Activated CD8-positive, alpha-beta memory T cell treated with anti-CD3 and anti-CD28 coated beads for 24 hours (primary cell): ENCODE data around the gene CORO2A.
A peak's percentile ranks its signal among the peaks of the same experiment; 100 is the strongest.
"Not testable (repeated sequence)": the region's sequence is repeated elsewhere in the genome, so short reads cannot be mapped to it uniquely, and the experiment has no call there.

Experiments
- DNase-seq: peaks from one replicate; pipeline ENCODE4 v3.0.0-alpha.2; 2020

The CORO2A gene

GRCh38 chr9:98134702-98135557 is 57.5 kb downstream of the CORO2A start:
- DNase-seq = no peak

DNA sequence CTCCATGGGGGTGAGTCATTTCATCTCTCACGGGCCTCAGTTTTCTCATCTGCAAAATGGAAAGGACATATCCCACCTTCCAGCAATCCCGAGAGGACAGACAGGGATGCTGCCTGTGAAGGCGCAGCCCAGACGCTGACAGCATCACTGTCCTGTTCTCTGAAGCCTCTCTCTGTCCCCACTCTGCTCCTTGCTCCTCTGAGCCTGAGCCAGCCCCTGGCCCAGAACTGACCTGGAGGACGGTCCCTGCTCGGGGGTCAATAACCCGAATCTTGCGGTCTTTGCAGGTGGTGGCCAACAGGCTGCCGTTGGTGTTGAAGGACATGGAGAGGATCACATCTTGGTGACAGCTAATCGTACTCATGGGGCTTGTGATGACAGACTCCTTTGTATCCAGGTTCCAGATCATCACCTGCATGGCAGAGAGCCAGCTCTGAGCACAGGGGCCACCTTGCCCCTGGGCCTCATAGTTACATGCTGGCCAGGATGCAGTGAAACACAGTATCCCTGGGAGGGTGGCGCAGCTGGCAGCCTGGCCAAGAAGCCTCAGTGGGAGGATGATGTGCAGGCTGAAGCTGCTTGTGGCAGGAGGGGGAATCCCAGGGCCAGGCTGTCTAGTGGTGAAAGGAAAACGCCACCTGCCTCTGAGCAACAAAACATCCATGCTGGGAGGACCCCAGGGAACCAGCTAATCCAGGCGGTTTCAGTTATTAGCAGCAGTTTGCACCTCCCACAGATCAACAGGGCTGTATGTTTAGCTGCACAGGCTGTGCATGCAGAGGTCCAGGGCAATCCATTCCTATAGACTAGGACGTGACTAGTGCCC is 59.4 kb downstream of the CORO2A start:
- DNase-seq = no peak

GRCh38 chr9:98132158-98132557 is 60.3 kb downstream of the CORO2A start:
- DNase-seq = no peak

- no peak for DNase-seq
These were observed 61.7 kb downstream of the CORO2A start for GRCh38 chr9:98130576-98131228.

DNA sequence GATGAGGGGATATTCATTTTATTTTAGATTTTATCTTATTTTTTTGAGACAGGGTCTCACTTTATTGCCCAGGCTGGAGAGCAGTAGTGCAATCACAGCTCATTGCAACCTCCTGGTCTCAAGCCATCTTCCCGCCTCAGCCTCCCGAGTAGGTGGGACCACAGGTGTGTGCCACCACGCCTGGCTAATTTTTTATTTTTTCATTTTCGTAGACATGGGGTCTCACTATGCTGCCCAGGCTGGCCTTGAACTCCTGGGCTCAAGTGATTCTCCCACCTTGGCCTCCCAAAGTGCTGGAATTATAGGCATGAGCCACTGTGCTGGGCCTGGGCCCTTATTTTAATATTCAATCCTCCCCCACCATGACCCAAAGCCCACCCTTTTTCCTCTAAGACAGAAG is 62.4 kb downstream of the CORO2A start:
- DNase-seq = not testable (repeated sequence)

DNA sequence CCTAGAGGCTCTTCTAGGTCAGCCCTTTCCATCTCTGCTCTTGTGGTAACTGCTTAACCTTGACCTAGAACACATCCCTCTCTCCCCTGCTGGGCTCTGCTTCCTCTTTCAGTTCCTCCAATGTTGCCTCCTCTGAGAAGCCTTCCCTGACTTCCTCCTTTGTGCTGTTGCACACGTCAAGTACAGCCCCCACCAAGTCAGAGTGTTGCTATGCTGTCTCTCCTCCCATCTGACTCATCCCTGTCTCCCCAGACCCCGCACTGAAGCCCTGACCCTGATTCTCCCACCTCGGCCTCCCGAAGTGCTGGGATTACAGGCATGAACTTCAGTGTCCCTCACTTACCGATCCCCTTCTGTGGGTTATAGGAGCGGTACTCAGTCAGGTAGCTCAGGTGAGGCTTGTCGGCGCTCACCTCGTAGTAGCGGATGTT is 63.0 kb downstream of the CORO2A start:
- DNase-seq = no peak

- no peak for DNase-seq
These were observed 64.1 kb downstream of the CORO2A start for GRCh38 chr9:98128316-98128715.

- no peak for DNase-seq
These were observed 65.2 kb downstream of the CORO2A start for GRCh38 chr9:98127226-98127625.

- no peak for DNase-seq
These were observed 67.6 kb downstream of the CORO2A start for GRCh38 chr9:98124637-98125426.

DNA sequence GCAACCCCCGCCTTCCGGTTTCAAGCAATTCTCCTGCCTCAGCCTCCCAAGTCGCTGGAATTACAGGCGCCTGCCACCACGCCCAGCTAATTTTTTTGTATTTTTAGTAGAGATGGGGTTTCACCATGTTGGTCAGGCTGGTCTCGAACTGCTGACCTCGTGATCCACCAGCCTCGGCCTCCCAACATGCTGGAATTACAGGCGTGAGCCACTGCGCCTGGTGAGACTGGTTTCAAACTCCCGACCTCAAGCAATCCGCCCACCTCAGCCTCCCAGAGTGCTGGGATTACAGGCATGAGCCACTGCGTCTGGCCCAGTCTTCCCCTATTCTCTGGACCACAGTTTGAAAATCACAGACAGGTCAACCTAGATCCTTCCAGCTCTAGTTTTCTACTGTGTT is 68.3 kb downstream of the CORO2A start:
- not testable (repeated sequence) for DNase-seq

DNA sequence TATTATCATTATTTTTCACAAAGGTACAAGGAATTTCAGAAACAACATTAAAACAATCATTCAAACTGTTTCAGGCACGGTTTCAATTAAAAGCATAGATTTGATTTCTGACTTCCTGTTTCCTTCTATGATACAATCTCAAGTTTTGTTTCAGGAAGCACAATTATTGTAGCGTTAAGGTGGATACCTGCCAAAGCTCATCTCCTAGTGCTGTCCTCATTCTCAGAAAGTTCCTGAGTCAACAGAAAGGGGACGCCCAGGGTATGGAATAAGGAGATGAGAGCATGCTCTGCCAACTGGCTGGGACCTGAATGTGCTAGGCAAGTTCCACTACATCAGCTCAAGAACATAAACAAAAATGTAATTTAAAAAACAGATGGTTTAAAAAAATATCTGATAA is 71.4 kb downstream of the CORO2A start:
- DNase-seq = no peak

DNA sequence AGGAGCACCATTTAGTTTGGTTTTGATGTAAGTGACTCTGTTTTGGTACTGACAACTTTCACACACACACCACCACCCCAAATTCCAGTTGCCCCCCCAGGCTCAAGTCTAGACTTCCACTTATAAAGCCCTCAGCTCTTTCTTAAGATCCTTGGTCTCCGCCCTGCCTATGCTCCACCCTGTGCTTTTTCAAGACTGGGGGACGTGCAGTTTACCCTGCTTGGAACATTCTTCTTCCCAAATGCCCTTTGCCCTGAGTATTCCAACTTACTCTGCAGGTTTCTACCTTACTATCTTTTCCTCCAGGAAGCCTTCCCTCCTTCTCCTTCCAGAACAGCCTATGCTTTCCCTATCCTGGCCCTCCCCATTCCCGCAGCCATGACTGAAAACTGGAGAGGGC is 72.0 kb downstream of the CORO2A start:
- DNase-seq = no peak

GRCh38 chr9:98118640-98119601 is 73.5 kb downstream of the CORO2A start, which contains the start of gene TRIM14:
TRIM14 (minus strand) TSS chr9:98119222; CDS start chr9:98119188, 34 bp downstream.
- DNase-seq = peak; percentile 87

- DNase-seq = peak; percentile 76
These were observed 74.3 kb downstream of the CORO2A start for GRCh38 chr9:98117984-98118639.

GRCh38 chr9:98117097-98117496 is 75.3 kb downstream of the CORO2A start:
- DNase-seq = not testable (repeated sequence)

DNA sequence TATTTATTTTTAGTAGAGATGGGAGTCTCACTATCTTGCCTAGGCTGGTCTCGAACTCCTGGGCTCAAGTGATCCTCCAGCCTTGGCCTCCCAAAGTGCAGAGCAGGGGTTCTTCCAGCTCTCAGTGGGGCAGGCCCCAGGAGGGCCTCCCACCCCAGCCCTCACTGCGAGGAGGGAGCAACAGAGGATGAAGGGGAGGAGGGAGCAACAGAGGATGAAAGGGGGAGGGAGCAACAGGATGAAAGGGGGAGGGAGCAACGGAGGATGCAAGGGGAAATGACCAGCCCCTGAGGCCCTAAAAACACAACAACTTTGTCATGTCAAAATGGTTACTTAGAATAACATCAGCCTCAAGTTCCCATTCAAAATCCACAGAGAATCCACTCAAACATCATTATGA is 83.4 kb downstream of the CORO2A start:
- no peak for DNase-seq

GRCh38 chr9:98108531-98109031 is 83.9 kb downstream of the CORO2A start:
- DNase-seq = peak; percentile 70

DNA sequence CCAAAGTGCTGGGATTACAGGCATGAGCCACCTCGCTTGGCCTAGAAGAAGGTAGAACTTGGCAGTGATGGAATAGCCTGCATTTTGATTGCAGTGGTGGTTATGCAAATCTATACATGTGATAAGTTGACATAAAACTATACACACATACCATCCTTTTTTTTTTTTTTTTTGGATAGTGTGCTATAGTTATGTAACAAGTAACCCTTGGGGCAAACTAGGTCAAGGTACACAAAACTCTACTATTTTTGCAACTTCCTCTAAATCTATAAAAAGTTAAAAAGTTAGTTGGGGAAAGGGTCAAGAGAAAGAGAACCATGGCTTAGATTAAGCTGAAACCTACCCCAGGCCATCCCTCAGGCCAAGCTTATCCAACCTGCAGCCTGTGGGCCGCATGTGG is 84.5 kb downstream of the CORO2A start:
- DNase-seq = no peak

- no peak for DNase-seq
These were observed 87.4 kb downstream of the CORO2A start for GRCh38 chr9:98105006-98105405.

DNA sequence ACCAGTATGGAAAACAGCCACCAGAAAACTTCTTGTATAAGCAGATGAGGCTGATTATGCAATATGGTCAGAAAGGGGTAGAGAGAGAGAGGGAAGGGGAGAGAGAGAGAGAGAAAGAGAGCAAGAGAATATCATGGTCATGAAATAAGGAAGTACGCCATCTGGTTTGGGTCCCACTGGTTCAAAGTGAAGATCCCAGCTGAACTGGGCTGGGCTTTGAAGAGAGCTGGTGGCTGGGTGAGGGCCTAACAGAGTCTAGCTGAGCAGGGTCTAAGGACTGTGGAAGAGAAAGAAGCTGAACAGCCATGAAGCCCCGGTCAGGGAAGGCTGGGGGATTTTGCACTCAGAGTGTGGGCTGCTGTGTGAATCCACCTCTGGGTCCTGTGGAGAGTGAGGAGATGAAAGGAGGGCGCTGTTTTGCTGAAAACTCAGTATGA is 88.0 kb downstream of the CORO2A start:
- no peak for DNase-seq
